Nephron progenitor cell (in vitro differentiated cells): ENCODE data around the gene DCHS1.

Experiments used
- DNase-seq: peaks from one replicate; pipeline ENCODE4 v3.0.0; 2021
- H3K27ac Mint-ChIP-seq: 2 replicates; pipeline ENCODE4 v1.8.0; 2021; ENCODE audit warnings: mild to moderate bottlenecking, moderate library complexity, mixed read lengths
- H3K27me3 Mint-ChIP-seq: 2 replicates; pipeline ENCODE4 v1.8.0; 2021; ENCODE audit warnings: mild to moderate bottlenecking, low read depth, mixed read lengths; ENCODE audit not compliant: poor library complexity
- H3K36me3 Mint-ChIP-seq: 2 replicates; pipeline ENCODE4 v1.8.0; 2021; ENCODE audit warnings: low read depth, mixed read lengths
- H3K4me1 Mint-ChIP-seq: 2 replicates; pipeline ENCODE4 v1.8.0; 2021; ENCODE audit warnings: mixed read lengths
- H3K4me3 Mint-ChIP-seq: 2 replicates; pipeline ENCODE4 v1.8.0; 2021; ENCODE audit warnings: mild to moderate bottlenecking, moderate library complexity, mixed read lengths
- H3K9me3 Mint-ChIP-seq: 2 replicates; pipeline ENCODE4 v1.8.0; 2021; ENCODE audit warnings: mild to moderate bottlenecking, moderate library complexity, mixed read lengths
- TF ChIP-seq, protein P1 (sequence below): fragments of 200-600 bp; sonication (generic); IDR thresholded peaks from 2 replicates; pipeline ENCODE4 v1.5.0; 2021; ENCODE audit warnings: antibody characterized with exemption

Gene DCHS1

DNA sequence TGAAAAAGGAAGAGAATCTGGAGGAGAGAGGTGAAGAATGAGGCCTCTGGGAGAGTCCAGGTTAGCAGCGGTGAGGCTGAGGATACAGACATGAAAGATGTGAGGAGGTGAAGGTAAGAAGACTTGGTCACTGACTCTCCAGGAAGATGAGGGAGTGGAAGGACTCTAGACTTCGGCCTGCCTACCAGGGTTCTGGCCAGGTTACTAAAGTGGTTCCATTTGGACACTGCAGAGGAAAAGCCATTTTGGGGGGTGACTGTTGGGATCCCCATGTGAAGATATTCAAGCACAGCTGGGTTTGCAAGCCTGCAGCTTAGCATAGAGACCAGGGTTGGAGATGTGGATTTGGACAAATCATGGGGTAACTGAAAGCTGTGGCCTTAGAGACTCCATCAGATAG, 7.8 kb downstream of the DCHS1 start:
- Mint-ChIP-seq H3K4me3 (no peak overlapping the region), H3K27ac (no peak overlapping the region), H3K27me3 (no peaks in the 10 kb centered on the region), H3K9me3 (no peaks in the 10 kb centered on the region), H3K4me1 (no peaks in the 10 kb centered on the region), H3K36me3 (no peaks in the 10 kb centered on the region)
- no peak for DNase-seq
- TF ChIP-seq, protein P1, sequence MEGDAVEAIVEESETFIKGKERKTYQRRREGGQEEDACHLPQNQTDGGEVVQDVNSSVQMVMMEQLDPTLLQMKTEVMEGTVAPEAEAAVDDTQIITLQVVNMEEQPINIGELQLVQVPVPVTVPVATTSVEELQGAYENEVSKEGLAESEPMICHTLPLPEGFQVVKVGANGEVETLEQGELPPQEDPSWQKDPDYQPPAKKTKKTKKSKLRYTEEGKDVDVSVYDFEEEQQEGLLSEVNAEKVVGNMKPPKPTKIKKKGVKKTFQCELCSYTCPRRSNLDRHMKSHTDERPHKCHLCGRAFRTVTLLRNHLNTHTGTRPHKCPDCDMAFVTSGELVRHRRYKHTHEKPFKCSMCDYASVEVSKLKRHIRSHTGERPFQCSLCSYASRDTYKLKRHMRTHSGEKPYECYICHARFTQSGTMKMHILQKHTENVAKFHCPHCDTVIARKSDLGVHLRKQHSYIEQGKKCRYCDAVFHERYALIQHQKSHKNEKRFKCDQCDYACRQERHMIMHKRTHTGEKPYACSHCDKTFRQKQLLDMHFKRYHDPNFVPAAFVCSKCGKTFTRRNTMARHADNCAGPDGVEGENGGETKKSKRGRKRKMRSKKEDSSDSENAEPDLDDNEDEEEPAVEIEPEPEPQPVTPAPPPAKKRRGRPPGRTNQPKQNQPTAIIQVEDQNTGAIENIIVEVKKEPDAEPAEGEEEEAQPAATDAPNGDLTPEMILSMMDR: no peak

DNA sequence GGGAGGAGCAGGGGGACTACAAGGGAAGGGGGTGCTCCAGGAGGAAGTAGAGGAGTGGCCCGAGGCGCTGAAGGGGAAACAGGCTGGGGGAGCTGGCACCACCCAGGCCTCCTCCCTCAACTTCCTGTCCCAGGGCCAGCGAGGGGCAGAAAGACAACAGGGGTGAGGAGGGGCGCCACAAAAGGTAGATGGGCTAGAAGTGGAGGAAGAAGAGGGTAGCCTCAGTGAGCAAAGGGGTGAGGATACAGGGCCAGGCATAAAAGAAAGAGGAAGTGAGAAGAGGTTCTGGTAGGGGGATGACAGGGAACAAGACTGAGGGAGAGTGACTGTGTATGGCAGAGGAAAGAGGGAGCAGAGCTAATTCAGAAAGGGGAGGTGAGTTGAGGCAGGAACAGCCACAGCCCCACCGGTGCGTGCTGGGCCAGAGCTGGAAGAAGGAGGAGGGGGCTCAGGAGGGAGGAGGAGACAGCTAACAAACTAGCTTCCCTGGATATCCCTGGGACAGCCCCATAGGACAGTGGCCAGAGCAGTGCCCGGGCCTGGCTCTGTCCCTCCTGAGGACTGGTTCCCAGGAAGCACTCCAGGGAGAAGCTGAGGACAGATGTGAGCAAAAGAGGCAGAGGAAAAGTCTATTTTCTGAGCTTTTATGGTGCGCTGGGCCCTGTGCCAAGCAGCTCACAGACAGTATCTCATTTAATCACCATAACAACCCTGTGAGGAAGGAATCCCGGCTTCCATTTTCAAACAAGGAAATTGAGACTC, 8.5 kb downstream of the DCHS1 start:
- no peaks in the 10 kb centered on the region for H3K4me1 Mint-ChIP-seq
- no peak for DNase-seq
- H3K27ac Mint-ChIP-seq: no peak overlapping the region

DNA sequence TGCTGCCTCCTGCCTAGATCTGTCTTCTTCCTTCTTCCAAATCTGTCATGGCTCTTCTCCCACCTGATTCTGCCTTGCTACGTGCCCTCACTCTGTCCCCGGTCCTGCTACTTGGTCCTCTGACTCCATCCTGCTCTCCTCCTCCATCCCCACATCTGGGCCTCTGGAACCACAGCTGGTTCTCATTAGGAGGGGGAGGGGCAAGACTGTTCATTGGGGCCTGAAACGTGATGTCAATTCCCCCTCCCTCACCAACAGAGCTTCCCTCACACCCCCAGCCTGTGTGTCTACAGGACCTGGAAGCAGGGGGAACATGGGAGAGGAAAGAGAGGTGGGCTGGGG, 9.1 kb downstream of the DCHS1 start:
- H3K27ac Mint-ChIP-seq: no peak overlapping the region
- H3K9me3 Mint-ChIP-seq: no peaks in the 10 kb centered on the region
- no peaks in the 10 kb centered on the region for H3K36me3 Mint-ChIP-seq
- H3K4me3 Mint-ChIP-seq: no peak overlapping the region
- no peaks in the 10 kb centered on the region for H3K4me1 Mint-ChIP-seq
- peak; percentile 41 for DNase-seq
- H3K27me3 Mint-ChIP-seq: no peaks in the 10 kb centered on the region
- TF ChIP-seq, protein P1: no peak

More for the DNA sequence above, 8.5 kb downstream of the DCHS1 start:
- Mint-ChIP-seq H3K36me3 (no peaks in the 10 kb centered on the region), H3K9me3 (no peaks in the 10 kb centered on the region), H3K4me3 (no peak overlapping the region), H3K27me3 (no peaks in the 10 kb centered on the region)
- TF ChIP-seq, protein P1: no peak

DNA sequence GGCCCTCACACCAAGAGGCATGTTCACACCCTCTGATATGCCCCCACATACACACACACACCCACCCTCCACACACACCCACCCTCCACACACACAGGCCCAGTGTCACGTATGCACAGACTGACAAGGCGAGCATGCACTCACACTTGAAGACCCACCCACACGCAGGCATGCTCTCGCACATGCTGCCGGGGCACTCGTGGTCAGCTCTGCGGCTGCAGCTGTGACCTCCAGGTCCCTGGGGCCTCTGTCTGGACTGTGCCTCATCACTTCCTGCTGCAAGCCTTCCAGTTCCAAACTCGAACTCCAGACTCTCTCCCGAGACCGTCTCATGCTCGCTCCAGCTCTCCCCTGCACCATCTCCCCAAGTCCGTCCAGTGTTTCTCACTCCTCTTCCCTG, 9.5 kb downstream of the DCHS1 start:
- no peaks in the 10 kb centered on the region for H3K27me3 Mint-ChIP-seq
- no peaks in the 10 kb centered on the region for H3K9me3 Mint-ChIP-seq
- H3K4me3 Mint-ChIP-seq: peak overlapping the region; percentile 21
- TF ChIP-seq, protein P1: no peak
- H3K4me1 Mint-ChIP-seq: no peaks in the 10 kb centered on the region
- H3K36me3 Mint-ChIP-seq: no peaks in the 10 kb centered on the region
- peak overlapping the region; percentile 71 for H3K27ac Mint-ChIP-seq
- no peak for DNase-seq

DNA sequence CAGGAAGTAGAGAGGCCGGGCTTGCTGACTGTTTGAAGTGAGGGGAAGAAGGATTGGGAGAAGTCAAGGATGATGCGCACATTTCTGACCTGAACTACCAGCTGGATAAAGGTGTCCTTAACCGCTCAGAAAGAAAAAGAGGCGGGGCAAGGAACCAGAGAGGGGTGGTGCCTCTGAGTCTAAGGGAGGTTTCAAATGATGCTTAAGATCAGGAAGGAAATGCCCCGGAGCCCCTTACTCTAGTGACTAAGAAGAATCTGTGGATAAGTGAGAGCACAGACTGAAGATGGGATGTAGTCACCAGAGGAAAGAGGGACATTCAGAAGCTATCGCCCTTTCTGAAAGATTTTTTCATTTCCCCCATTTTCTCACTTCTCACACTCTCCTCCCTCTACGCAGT, 12.7 kb downstream of the DCHS1 start:
- peaks cover 8% of the 10 kb centered on the region for H3K4me1 Mint-ChIP-seq
- no peak overlapping the region for H3K27ac Mint-ChIP-seq
- peaks cover 8% of the 10 kb centered on the region for H3K36me3 Mint-ChIP-seq
- no peak overlapping the region for H3K4me3 Mint-ChIP-seq
- no peak for DNase-seq
- no peaks in the 10 kb centered on the region for H3K9me3 Mint-ChIP-seq
- H3K27me3 Mint-ChIP-seq: no peaks in the 10 kb centered on the region
- TF ChIP-seq, protein P1: no peak

DNA sequence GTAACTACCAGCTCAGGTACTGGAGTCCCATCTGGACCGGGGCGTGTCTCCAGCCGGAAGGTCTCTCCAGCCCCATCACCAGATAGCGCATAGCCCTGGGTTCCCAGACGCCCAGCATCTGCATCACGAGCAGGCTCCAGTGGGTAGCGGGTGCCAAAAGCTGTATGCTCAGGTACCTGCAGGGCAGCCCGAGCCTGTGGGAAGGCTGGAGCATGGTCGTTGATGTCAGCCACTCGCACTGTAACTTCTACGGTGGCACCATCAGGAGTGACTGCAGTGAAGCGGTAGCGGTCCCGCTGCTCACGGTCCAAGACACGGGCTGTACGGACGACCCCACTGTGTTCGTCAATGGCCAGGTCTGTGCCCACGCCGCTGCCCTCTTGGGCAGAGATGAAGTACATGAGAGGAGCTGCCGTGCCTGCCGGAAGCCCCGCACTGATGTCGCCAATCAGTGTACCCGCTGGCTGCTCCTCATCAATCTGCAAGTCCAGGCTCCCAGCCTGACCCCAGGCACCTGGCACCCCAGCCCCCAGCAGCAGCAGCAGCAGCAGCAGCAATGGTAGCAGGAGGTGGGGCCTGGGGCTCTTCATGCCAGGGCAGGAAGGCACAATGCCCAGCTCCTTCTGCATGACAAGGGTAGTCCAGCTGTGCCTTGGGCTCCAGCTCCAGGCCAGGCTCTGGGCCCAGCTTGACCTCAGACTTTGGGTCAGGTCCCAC, 14.5 kb downstream of the DCHS1 start:
- H3K36me3 Mint-ChIP-seq: peaks cover 8% of the 10 kb centered on the region
- no peaks in the 10 kb centered on the region for H3K9me3 Mint-ChIP-seq
- TF ChIP-seq, protein P1: no peak
- no peaks in the 10 kb centered on the region for H3K27me3 Mint-ChIP-seq
- H3K27ac Mint-ChIP-seq: no peak overlapping the region
- peaks cover 8% of the 10 kb centered on the region for H3K4me1 Mint-ChIP-seq
- no peak for DNase-seq
- no peak overlapping the region for H3K4me3 Mint-ChIP-seq
